ENCODE data around the gene ISG15.
A peak's percentile ranks its signal among the peaks of the same experiment; 100 is the strongest.

Gene ISG15

GRCh38 chr1:1013105-1013921 lies at the start of gene ISG15:
Gene ISG15, plus strand, starts transcription at chr1:1013497. Its CDS starts 77 bp downstream, at chr1:1013574.
- DNase-seq, result peak; percentile 85

GRCh38 chr1:963746-964525 lies 49.4 kb upstream of the ISG15 start:
- DNase-seq, result no peak
- in situ Hi-C loops (cut with HindIII; ENCODE audit: low pct_ligation_motif_present, low pct_unique_long_range_greater_than_20kb, low sequenced_read_pairs), result no loop called here

More at GRCh38 chr1:1013105-1013921, at the start of gene ISG15:
- in situ Hi-C loops (cut with HindIII; ENCODE audit: low pct_ligation_motif_present, low pct_unique_long_range_greater_than_20kb, low sequenced_read_pairs), result no loop called here

DNA sequence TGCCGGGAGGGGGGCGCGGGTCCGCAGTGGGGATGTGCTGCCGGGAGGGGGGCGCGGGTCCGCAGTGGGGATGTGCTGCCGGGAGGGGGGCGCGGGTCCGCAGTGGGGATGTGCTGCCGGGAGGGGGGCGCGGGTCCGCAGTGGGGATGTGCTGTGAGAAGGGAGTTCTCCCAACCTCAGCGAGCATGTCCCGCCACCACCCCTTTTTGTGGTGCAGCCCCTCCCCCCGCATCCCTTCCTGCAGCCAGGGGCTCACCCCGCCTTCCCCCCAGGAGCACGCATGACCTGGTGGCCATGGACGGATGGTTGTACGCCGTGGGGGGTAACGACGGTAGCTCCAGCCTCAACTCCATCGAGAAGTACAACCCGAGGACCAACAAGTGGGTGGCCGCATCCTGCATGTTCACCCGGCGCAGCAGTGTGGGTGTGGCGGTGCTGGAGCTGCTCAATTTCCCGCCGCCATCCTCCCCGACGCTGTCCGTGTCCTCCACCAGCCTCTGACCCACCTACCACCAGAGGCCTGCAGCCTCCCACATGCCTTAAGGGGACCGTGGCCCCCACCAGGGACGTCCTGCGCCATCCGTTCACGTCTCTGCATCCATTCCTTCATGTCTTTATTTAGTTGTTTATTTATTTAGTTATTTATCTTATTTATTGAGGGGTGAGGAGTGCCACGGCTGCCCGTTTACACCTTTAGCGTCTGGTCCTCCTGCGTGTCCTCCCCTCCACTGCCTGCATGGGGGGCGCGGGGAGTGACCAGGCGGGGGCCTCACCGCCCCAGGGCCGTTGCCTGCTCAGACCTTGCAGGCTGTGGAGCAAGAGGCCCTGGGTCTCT lies 48.4 kb upstream of the ISG15 start:
- in situ Hi-C loops (cut with HindIII; ENCODE audit: low pct_ligation_motif_present, low pct_unique_long_range_greater_than_20kb, low sequenced_read_pairs), result no loop called here
- DNase-seq, result no peak

DNA sequence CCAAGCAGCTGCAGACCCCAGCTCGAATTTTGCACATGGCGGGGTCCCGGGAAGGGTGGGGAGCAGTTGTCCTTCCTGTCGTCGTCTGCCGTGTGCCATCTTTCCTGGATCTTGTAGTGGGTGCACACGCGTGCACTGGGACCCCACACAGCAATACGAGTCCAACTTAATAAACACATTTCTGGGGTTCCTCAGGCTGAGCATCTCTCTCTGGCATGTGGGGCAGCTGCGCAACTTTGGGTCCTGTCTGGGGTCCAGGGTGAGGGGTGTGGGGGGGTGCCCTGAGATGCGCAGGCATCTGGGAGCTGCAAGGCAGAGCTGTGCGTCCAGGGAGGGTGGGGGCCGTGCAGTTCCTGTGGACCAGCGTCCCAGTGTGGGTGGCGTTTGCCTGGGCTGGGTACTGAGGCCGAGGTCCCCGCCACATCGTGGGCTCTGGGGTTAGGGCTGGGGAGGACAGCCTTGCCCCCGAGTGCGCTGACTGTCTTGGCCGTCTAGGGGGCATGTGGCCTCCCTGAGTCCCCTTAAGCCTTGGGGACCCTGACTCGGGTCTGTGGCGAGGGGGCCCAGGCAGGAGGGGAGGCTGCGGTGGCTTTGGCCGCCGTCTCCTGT lies 47.7 kb upstream of the ISG15 start:
- in situ Hi-C loops (cut with HindIII; ENCODE audit: low pct_ligation_motif_present, low pct_unique_long_range_greater_than_20kb, low sequenced_read_pairs), result no loop called here
- no peak for DNase-seq

- in situ Hi-C loops (cut with HindIII; ENCODE audit: low pct_ligation_motif_present, low pct_unique_long_range_greater_than_20kb, low sequenced_read_pairs), result no loop called here
- DNase-seq, result peak; percentile 75
Measured at GRCh38 chr1:966135-966703, 47.1 kb upstream of the ISG15 start, which contains the start of gene PLEKHN1. Gene PLEKHN1, plus strand, starts transcription at chr1:966482. Its CDS starts 50 bp downstream, at chr1:966532.

DNA sequence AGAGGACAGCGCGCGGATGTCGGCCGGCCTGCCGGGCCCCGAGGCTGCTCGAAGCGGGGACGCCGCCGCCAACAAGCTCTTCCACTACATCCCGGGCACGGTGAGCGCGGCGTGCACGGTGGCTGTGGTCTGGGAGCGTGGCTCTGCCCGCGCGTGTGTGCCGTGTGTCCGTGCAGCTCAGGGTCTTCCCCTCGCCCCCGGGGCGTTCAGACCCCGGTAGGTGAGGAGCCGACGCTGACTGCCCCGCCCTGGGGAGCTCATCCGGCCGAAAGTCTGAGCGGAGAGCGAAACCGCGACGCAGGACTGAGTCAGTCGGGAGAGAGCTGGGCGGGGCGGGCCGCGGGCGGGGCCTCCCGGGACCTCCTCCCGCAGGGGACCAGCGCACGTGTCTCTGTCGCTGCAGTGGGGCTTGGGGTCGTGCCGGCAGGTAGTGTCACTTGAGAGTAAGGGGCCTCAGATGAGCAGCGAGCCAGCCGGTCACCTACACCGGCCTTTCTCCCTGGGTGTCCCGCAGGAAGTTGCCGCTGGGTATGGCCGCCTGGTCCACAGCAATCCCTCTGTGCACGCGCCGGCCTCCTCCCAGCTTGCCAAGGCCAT lies 46.5 kb upstream of the ISG15 start:
- in situ Hi-C loops (cut with HindIII; ENCODE audit: low pct_ligation_motif_present, low pct_unique_long_range_greater_than_20kb, low sequenced_read_pairs), result no loop called here
- peak; percentile 77 for DNase-seq

DNA sequence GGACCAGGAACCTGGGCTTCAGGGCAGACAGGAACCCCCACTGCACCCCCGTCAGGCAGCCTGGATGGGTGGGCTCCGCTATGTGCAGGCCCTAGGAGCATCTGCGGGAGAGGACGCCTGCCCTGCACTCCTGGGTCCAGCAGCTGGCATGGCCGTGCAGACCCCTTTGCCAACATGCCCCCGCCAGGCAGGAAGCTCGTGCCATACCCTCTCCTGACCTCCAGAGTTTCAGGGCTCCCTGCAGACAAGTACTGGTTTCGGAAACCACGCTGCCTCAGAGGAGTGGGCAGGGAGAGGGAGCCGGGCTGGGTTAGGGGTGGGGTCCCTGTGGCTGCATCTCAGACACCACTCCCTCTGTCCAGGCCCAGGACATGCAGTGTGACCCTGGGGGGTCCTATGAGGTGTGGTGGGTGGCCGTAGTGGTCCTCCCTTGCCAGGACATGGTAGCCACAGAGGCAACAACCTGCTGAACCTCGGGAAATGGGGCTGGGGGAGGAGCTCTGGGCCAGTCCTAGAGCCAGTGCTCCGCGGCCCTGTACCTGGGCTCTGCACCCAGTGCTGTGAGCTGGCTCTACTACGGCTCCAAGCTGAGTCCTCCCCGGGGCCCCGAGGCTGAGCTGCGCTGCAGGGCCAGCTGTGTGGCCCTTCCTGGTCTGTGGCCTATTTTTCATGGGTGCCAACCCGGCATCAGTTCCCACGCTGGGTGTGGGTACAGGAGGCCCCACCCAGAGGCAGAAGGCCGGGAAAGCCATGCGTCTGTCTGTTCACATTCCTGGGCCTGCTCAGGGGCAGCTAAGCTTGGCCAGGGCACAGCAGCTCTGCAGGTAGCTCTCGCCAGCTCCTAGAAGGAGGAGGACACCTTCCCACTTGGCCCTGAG lies 45.6 kb upstream of the ISG15 start:
- in situ Hi-C loops (cut with HindIII; ENCODE audit: low pct_ligation_motif_present, low pct_unique_long_range_greater_than_20kb, low sequenced_read_pairs), result no loop called here
- DNase-seq, result no peak

DNA sequence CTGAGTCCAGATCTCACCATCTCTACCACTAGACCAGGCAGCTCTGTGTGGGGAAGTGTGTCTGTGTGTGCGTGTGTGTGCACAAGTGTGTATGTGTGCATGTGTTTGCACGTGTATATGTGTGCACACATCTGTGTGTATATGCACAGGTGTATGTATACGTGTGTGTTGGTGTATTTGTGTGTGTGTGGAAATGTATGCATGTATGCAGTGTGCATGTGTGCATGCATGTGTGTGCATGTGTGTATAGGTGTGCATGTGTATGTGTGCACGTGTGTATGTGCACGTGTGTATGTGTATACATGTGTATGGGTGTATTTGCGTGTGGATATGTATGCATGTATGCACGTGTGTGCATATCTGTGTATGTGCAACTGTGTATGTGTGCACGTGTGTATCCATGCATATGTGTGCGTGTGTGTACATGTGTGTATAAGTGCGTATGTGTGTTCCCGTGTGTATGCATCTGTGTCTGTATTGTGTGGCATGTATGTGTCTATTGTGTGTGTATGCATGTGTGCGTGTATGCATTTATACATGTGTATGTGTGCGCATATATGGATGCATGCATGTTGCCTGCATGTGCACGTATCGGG lies 43.9 kb upstream of the ISG15 start:
- in situ Hi-C loops (cut with HindIII; ENCODE audit: low pct_ligation_motif_present, low pct_unique_long_range_greater_than_20kb, low sequenced_read_pairs), result no loop called here
- DNase-seq, result no peak

GRCh38 chr1:970242-970972 lies 42.9 kb upstream of the ISG15 start:
- in situ Hi-C loops (cut with HindIII; ENCODE audit: low pct_ligation_motif_present, low pct_unique_long_range_greater_than_20kb, low sequenced_read_pairs), result no loop called here

DNA sequence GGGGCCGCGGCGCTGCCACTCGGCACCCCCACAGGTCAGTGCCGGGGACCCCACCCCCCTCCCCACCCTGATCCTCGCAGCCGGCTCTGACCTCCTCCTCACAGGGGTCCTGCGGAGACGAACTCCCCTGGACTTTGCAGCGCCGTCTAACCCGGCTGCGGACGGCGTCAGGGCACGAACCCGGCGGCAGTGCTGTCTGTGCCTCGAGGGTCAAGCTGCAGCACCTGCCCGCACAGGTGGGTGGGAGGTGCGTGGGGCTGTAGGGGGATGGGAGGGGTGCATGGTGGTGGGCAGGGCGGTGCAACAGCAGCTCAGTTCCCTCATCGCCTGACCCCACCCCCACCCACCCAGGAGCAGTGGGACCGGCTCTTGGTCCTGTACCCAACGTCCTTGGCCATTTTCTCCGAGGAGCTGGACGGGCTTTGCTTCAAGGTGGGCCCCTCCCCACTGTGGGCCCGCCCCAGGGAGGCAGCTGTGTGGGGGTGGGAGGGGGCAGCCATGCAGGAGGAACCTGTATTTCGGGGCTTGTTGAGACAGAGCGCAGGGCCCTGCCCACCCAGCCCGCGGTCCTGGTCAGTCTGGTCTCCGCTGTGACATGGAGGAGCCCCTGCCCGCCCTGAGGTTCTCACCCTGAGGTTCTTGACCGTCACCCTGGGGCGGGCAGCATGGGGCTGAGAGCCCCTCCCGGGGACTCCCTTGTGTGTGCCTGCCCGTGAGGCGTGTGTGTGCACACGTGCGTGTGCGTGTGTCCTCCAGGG lies 42.1 kb upstream of the ISG15 start:
- in situ Hi-C loops (cut with HindIII; ENCODE audit: low pct_ligation_motif_present, low pct_unique_long_range_greater_than_20kb, low sequenced_read_pairs), result no loop called here
- DNase-seq, result no peak

More at GRCh38 chr1:970242-970972, 42.9 kb upstream of the ISG15 start:
- no peak for DNase-seq

GRCh38 chr1:971751-972506 lies 41.4 kb upstream of the ISG15 start:
- in situ Hi-C loops (cut with HindIII; ENCODE audit: low pct_ligation_motif_present, low pct_unique_long_range_greater_than_20kb, low sequenced_read_pairs), result no loop called here

DNA sequence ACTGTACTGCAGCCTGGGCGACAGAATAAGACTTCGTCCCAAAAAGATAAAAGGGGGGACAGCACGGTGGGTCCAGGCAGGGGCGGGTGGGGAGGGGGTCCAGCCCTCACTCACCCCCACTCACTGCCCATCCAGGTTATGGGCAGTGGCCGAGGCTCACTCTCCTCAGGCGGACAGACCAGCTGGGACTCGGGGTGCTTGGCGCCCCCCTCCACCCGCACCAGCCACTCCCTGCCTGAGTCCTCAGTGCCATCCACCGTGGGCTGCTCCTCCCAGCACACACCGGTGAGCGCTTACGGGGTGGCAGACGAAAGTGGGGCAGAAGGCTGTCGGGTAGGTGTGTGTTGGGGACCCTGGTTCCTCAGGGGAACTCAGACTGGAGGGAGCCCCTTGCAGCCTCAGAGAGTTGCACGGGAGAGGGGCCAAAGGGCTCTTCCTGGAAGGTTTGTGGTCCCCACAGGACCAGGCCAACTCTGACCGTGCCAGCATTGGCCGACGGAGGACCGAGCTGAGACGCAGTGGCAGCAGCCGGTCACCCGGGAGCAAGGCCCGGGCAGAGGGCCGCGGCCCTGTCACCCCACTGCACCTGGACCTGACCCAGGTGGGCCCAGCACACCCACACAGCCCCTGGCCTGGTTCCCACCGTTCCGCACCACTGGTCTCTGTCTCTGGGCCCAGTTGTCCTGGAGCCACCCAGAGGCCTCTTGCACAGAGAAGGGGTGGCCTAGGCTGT lies 40.4 kb upstream of the ISG15 start:
- no peak for DNase-seq
- in situ Hi-C loops (cut with HindIII; ENCODE audit: low pct_ligation_motif_present, low pct_unique_long_range_greater_than_20kb, low sequenced_read_pairs), result no loop called here

More at GRCh38 chr1:971751-972506, 41.4 kb upstream of the ISG15 start:
- DNase-seq, result no peak

DNA sequence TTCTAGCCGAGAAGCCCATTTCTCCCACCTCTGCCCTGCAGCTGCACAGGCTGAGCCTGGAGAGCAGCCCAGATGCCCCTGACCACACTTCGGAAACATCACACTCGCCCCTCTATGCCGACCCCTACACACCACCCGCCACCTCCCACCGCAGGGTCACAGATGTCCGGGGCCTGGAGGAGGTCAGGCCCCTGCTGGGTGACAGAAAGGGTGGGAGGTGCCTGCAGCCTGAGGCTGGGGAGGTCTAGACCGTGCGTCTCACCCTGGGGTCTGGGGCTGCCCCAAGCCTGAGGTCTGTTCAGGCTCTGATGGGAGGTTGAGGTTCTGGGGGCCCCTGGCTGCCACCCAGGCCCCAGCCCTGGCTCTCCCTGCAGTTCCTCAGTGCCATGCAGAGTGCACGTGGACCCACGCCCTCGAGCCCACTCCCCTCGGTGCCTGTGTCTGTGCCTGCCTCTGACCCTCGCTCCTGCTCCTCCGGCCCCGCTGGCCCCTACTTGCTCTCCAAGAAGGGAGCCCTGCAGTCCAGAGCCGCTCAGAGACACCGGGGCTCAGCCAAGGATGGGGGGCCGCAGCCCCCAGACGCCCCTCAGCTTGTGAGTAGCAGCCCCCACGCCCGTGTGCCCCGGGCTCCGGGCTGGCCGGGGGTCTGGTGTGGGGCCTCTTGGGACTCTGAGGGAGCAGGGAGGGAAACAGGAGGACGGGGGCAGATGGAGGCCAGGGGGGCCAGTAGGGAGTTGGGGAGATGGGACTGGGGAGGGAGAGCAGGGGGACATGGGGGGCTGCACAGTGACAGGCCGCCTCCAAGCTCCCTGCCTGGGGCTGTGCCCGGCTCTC lies 39.6 kb upstream of the ISG15 start:
- in situ Hi-C loops (cut with HindIII; ENCODE audit: low pct_ligation_motif_present, low pct_unique_long_range_greater_than_20kb, low sequenced_read_pairs), result no loop called here
- DNase-seq, result no peak
